Body of pancreas (tissue), 4 donors: ENCODE measurements around the gene ACYP2. TPM values are rescaled to one million over a fixed set of nuclear protein-coding genes. Genes with fewer than 3 reads are reported as not detected.
A peak's percentile ranks its signal among the peaks of the same experiment; 100 is the strongest.
"Not testable (repeated sequence)": the region's sequence is repeated elsewhere in the genome, so short reads cannot be mapped to it uniquely, and the experiment has no call there.

Experiments used
- ATAC-seq: fragments of 150-250 bp; one replicate; pipeline ENCODE4 v1.9.1; 2016
- DNase-seq, 4 donors: peaks; one replicate each; pipeline ENCODE4 v3.0.0-alpha.2; 2019
- H3K27ac ChIP-seq, 4 donors: fragments of 200-600 bp; sonication (generic); 1 replicate in 3 of 4; 2 replicates in 1 of 4; pipeline versions ENCODE4 v1.5.1 to v1.6.1; 2016 to 2019; ENCODE audit warnings: mild to moderate bottlenecking in 1 of 4, mixed read lengths in 1 of 4, moderate library complexity in 1 of 4
- H3K27me3 ChIP-seq, 2 donors: fragments of 200-600 bp; sonication (generic); one replicate each; pipeline ENCODE4 v1.6.0; 2016; ENCODE audit warnings: mild to moderate bottlenecking in 1 of 2
- H3K36me3 ChIP-seq, 2 donors: fragments of 200-600 bp; sonication (generic); replicated peaks in 1 of 2; 2 replicates each; pipeline ENCODE4 v1.5.1; 2016; ENCODE audit warnings: low read depth in 2 of 2; ENCODE audit not compliant: insufficient read depth in 1 of 2
- H3K4me1 ChIP-seq: fragments of 200-600 bp; sonication (generic); one replicate; pipeline ENCODE4 v1.6.0; 2016
- H3K4me3 ChIP-seq, 2 donors: fragments of 200-600 bp; sonication (generic); 1 replicate in 1 of 2; 2 replicates in 1 of 2; pipeline ENCODE4 v1.5.1; 2016 to 2019
- H3K9me3 ChIP-seq, 3 donors: fragments of 200-600 bp; sonication (generic); 1 replicate in 2 of 3; 2 replicates in 1 of 3; pipeline ENCODE4 v1.5.1; 2016
- CTCF ChIP-seq, 7 experiments: fragments of 450-650 bp in 4 of 7; fragments of 200-600 bp in 3 of 7; sonication (generic) in 3 of 7; IDR thresholded peaks; one replicate each; pipeline ENCODE4 v1.5.1; 2016 to 2019; ENCODE audit warnings: antibody characterized with exemption in 7 of 7
- POLR2A ChIP-seq, 3 donors: fragments of 450-650 bp; IDR thresholded peaks; one replicate each; pipeline ENCODE4 v1.6.1; 2016; ENCODE audit warnings: antibody characterized with exemption in 3 of 3, mild to moderate bottlenecking in 2 of 3
- WGBS, 2 donors: methylation state at CpG; one replicate each; pipeline ENCODE4 v1.1.5; 2017; 5-methylcytosine and 5-hydroxymethylcytosine counted together
- intact Hi-C: fragments of 100-400 bp; cut with DNase I; formaldehyde crosslinking; loops from one replicate; pipeline ENCODE4 v1.15.1; 2023
- total RNA-seq, 2 donors: library from RNA; depleted of rRNA; stranded (reverse); fragments of >200 nt; gene quantifications; one replicate each; pipeline ENCODE4 v1.1.0, GENCODE V29; 2016

ACYP2 gene
- total RNA-seq, 2 donors from 2014 or later = 2.6 to 11.2 TPM

GRCh38 chr2:54122939-54123338 is 7.5 kb downstream of the ACYP2 start:
- DNase-seq = no peak
- H3K4me1 ChIP-seq = no peaks in the 10 kb centered on the region
- peaks cover 0 to 6% (median 0%) of the 10 kb centered on the region in 3 donors for H3K9me3 ChIP-seq
- H3K27me3 ChIP-seq = no peaks in the 10 kb centered on the region
- no peaks in the 10 kb centered on the region for H3K36me3 ChIP-seq
- TF ChIP-seq POLR2A (IDR thresholded peaks at IDR 0.05) (no peak), CTCF (IDR thresholded peaks at IDR 0.05) (no peak)
- ATAC-seq = peak; percentile 38
- intact Hi-C loops = no loop called here
- H3K27ac ChIP-seq = no peak overlapping the region
- H3K4me3 ChIP-seq = no peak overlapping the region
- WGBS, 2 donors = 84 to 92% methylated on average over 4 of the region's 4 CpGs

- H3K27me3 ChIP-seq, H3K36me3 ChIP-seq, H3K4me3 ChIP-seq, H3K4me1 ChIP-seq, H3K9me3 ChIP-seq, H3K27ac ChIP-seq, intact Hi-C loops, ATAC-seq, DNase-seq: not testable (repeated sequence)
- WGBS, 2 donors = 94% methylated on average over 2 of the region's 2 CpGs
Measured at GRCh38 chr2:54127174-54127573, 11.8 kb downstream of the ACYP2 start.

GRCh38 chr2:54133056-54133455 is 17.6 kb downstream of the ACYP2 start:
- 92 to 97% methylated on average over 4 of the region's 4 CpGs for WGBS, 2 donors
- DNase-seq = no peak
- no peaks in the 10 kb centered on the region for H3K36me3 ChIP-seq
- H3K9me3 ChIP-seq = no peaks in the 10 kb centered on the region
- no peak overlapping the region for H3K4me3 ChIP-seq
- no peak for TF ChIP-seq POLR2A (IDR thresholded peaks at IDR 0.05)
- no peak for TF ChIP-seq CTCF (IDR thresholded peaks at IDR 0.05)
- no peak overlapping the region for H3K27ac ChIP-seq
- H3K27me3 ChIP-seq = no peaks in the 10 kb centered on the region
- H3K4me1 ChIP-seq = no peaks in the 10 kb centered on the region
- intact Hi-C loops = no loop called here
- ATAC-seq = no peak

GRCh38 chr2:54139210-54139609 is 23.8 kb downstream of the ACYP2 start:
- Histone ChIP-seq H3K9me3 (no peaks in the 10 kb centered on the region), H3K27ac (no peak overlapping the region), H3K27me3 (no peaks in the 10 kb centered on the region), H3K4me3 (no peak overlapping the region), H3K4me1 (no peaks in the 10 kb centered on the region), H3K36me3 (no peaks in the 10 kb centered on the region)
- TF ChIP-seq POLR2A (IDR thresholded peaks at IDR 0.05) (no peak), CTCF (IDR thresholded peaks at IDR 0.05) (no peak)
- intact Hi-C loops = no loop called here
- DNase-seq = no peak
- 80 to 82% methylated on average over 4 of the region's 4 CpGs for WGBS, 2 donors
- no peak for ATAC-seq

- Histone ChIP-seq H3K36me3 (no peaks in the 10 kb centered on the region), H3K4me1 (no peaks in the 10 kb centered on the region), H3K27me3 (no peaks in the 10 kb centered on the region), H3K9me3 (no peaks in the 10 kb centered on the region), H3K4me3 (no peak overlapping the region), H3K27ac (no peak overlapping the region)
- 54 to 72% methylated on average over 2 of the region's 2 CpGs for WGBS, 2 donors
- DNase-seq = no peak
- TF ChIP-seq CTCF (IDR thresholded peaks at IDR 0.05) (no peak), POLR2A (IDR thresholded peaks at IDR 0.05) (no peak)
- no peak for ATAC-seq
- intact Hi-C loops = no loop called here
Measured at GRCh38 chr2:54143780-54144179, 28.4 kb downstream of the ACYP2 start.
